DMS53 treated with DMSO at 0.1 percent for 48 hours (cell line): ENCODE measurements around the gene TPD52L1.
A peak's percentile ranks its signal among the peaks of the same experiment; 100 is the strongest.

Source experiments
- DNase-seq: peaks from one replicate; lab custom pipeline; 2025; ENCODE audit not compliant: unreplicated experiment; lab: John Stamatoyannopoulos, UW

TPD52L1 gene

GRCh38 chr6:125301435-125302391 lies 148.1 kb downstream of the TPD52L1 start, which contains the start of gene HDDC2:
HDDC2 (minus strand) TSS chr6:125301967; CDS start chr6:125301932, 35 bp downstream.
- DNase-seq, result peak; percentile 17

DNA sequence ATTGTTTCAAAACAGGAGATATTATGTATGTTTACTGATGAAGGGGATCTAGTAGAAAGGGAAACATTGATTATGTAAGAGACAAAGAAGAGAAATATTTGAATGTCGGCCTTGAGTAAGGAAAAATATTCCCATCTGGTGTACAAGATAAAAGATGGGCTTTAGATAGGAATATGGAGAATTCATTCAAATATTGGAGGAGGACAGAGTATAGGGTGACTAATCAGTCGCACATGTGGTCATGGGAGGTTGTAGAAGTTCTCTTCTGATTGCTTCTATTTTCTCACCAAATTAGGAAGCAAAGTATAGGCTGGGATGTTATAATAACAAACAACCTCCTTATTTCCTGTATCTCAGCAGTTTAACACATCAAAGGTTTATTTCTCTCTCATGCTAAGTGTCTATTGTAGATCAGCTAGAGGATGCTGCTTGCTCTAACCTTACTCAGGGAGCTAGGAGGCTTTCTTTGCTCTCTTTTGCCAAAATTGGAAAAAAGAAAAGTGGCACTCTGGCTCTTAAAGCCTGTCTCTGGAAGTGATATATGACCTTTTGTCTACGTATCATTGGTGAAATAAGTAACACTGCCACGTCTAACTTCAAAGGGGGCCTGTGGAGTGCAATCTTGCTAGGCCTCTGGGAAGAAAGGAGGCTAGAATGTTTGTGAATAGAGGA lies 149.4 kb downstream of the TPD52L1 start:
- no peak for DNase-seq

- DNase-seq, result no peak
These were observed 149.9 kb downstream of the TPD52L1 start for GRCh38 chr6:125303512-125303854.

DNA sequence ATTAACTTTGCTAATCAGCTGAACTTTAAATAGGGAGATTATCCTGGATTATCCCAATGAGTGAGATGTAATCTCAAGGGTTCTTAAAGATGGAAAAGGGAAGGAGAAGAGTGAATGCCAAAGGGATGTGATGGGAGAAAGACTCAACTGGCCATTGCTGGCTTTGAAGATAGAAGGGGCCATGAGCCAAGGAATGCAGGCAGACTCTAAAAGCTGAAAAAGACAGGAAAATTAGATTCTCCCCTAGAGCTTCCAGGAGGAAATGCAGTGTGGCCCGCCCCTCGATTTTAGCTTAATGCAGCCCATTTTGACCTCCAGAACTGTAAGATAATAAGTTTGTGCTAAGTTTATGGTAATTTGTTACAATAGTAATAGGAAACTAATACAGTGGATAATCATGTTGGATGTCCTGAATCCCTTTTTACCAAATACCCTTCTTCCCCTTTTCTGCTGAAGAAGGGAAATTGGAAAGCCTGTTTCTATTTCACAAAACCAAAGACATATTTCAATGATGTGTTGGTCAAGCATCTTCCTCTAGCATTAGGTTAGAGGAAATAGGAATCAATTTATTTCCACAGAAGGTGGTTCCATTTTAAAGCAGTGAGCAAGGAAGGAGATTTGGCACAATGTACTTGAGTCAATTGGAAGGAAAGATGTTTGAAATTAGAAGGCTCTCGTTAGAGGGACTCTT lies 151.5 kb downstream of the TPD52L1 start:
- no peak for DNase-seq

DNA sequence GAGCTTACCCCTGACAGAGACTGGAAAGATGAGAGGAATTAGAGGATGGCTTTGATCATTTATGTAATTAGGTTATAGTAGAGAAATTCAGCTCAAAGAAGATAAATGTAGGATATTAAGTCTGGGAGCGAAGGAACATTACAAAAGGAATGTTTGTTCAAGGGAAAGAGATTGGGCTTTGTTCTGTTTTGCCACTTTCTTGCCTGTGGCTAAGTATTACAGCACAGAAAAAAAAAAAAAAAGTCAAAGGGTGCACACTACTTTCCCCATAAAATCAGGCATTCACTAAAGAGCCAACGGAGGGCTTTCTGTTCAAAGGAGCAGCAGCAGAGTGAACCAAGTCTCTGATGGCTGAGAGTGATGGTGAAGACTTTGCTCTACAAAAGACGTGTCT lies 153.2 kb downstream of the TPD52L1 start:
- DNase-seq, result no peak

DNA sequence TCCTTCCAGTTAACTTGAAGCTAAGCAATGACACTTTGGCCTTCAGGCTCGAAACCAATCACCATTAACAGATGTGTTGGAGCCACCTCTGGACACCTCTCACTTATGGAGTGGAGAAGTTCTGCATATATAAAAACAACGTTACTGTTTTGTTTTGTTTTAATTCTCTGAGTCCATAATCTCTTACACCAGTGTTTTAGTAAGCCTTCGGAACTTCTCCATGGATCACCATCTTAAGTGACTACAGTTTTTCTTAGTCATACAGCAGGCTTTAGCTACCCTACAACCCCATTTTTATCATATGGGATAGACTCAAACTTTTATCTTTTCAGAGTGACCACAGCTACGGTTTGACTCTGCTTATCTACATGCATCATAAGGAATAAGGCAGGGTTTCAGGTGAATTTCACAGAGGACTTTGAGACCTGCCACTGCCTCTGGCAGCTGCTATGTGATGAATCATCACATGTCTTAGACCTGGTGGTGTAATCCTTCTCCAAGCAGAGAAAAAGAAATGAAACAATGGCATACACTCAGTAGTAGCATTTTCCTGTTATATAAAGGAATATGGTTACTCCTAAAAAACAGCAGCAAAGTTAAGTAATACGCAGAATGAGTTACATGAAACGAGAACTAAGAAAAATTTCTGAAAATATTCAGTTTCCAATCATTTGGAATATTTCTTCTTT lies 153.7 kb downstream of the TPD52L1 start:
- no peak for DNase-seq

GRCh38 chr6:125307964-125308615 lies 154.5 kb downstream of the TPD52L1 start:
- DNase-seq, result no peak

- DNase-seq, result peak; percentile 60
These were observed 157.5 kb downstream of the TPD52L1 start for GRCh38 chr6:125310994-125311649.

GRCh38 chr6:125312478-125312877 lies 158.9 kb downstream of the TPD52L1 start:
- DNase-seq, result no peak

- DNase-seq, result no peak
These were observed 159.4 kb downstream of the TPD52L1 start for GRCh38 chr6:125312950-125313349.
